Vagina (tissue), 2 donors: ENCODE measurements around the gene CD200R1L. TPM values are rescaled to one million over a fixed set of nuclear protein-coding genes. Genes with fewer than 3 reads are reported as not detected.

Experiments used
- DNase-seq, 2 donors: peaks; one replicate each; pipeline ENCODE4 v3.0.0-alpha.2; 2017; ENCODE audit errors: extremely low spot score in 2 of 2
- H3K27ac ChIP-seq: fragments of 200-600 bp; sonication (generic); one replicate; pipeline ENCODE4 v1.5.1; 2019
- H3K27me3 ChIP-seq: fragments of 200-600 bp; sonication (generic); one replicate; pipeline ENCODE4 v1.5.1; 2019
- H3K36me3 ChIP-seq, 2 donors: fragments of 200-600 bp; sonication (generic); one replicate each; pipeline ENCODE4 v1.5.1; 2017 to 2019
- H3K4me1 ChIP-seq: fragments of 200-600 bp; sonication (generic); one replicate; pipeline ENCODE4 v1.5.1; 2019
- H3K4me3 ChIP-seq, 2 donors: fragments of 200-600 bp; sonication (generic); 1 replicate in 1 of 2; 2 replicates in 1 of 2; pipeline ENCODE4 v1.5.1; 2016 to 2019
- H3K9me3 ChIP-seq: fragments of 200-600 bp; sonication (generic); one replicate; pipeline ENCODE4 v1.5.1; 2019
- POLR2A ChIP-seq, 2 donors: fragments of 450-650 bp; IDR thresholded peaks; one replicate each; pipeline ENCODE4 v1.6.1; 2017; ENCODE audit warnings: antibody characterized with exemption in 2 of 2, mild to moderate bottlenecking in 2 of 2, moderate library complexity in 2 of 2
- POLR2AphosphoS5 ChIP-seq, 2 donors: sonication (generic); formaldehyde crosslinking; IDR thresholded peaks; one replicate each; pipeline ENCODE4 v1.9.0; 2017; ENCODE audit warnings: antibody characterized with exemption in 2 of 2, mild to moderate bottlenecking in 2 of 2, low read depth in 1 of 2; ENCODE audit not compliant: insufficient read depth in 1 of 2
- intact Hi-C: fragments of 100-400 bp; cut with DNase I; formaldehyde crosslinking; loops from one replicate; pipeline ENCODE4 v1.15.1; 2023
- total RNA-seq: library from RNA; depleted of rRNA; stranded (reverse); fragments of >200 nt; gene quantifications from one replicate; pipeline ENCODE4 v1.2.3, GENCODE V29; 2016
- TF ChIP-seq, protein P1 (sequence below), 3 experiments: fragments of 450-650 bp in 2 of 3; fragments of 200-600 bp in 1 of 3; sonication (generic) in 1 of 3; IDR thresholded peaks; one replicate each; pipeline ENCODE4 v1.5.1; 2017 to 2019; ENCODE audit warnings: antibody characterized with exemption in 3 of 3, mild to moderate bottlenecking in 2 of 3, moderate library complexity in 2 of 3

The CD200R1L gene
- total RNA-seq, 1 donor from 2014 or later = not detected

DNA sequence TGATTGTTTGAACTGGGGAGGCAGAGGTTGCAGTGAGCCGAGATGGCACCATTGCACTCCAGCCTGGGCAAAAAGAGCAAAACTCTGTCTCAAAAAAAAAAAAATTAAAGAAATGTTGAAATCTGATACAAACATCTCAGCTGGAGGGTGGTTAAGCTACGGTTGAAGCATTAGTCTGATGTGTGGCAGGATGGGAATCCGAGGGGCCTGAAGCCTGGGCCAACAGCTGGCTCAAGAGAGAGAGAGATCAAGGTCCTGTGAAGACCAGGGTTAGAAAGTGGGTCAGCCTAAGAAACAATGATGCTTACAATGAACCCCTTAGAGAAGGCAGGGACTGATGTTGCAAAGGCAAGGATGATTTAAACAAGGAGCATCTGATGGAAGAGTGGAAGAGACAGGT, 69.8 kb downstream of the CD200R1L start:
- intact Hi-C loops = no loop called here

GRCh38 chr3:112776000-112776399, 70.7 kb downstream of the CD200R1L start:
- no peaks in the 10 kb centered on the region for H3K27me3 ChIP-seq
- H3K27ac ChIP-seq = peak overlapping the region; percentile 17
- no peak overlapping the region for H3K4me3 ChIP-seq
- peaks cover 86% of the 10 kb centered on the region for H3K4me1 ChIP-seq
- DNase-seq = no peak
- intact Hi-C loops = no loop called here
- TF ChIP-seq POLR2A (IDR thresholded peaks at IDR 0.05) (no peak), POLR2AphosphoS5 (IDR thresholded peaks at IDR 0.05; ENCODE audit: insufficient read depth in 1 of 2, low read depth in 1 of 2) (peak in 1 of 2 donors; percentile 58)
- H3K36me3 ChIP-seq = no peaks in the 10 kb centered on the region
- H3K9me3 ChIP-seq = no peaks in the 10 kb centered on the region

More for the DNA sequence above, 69.8 kb downstream of the CD200R1L start:
- no peak for TF ChIP-seq POLR2AphosphoS5 (IDR thresholded peaks at IDR 0.05; ENCODE audit: insufficient read depth in 1 of 2, low read depth in 1 of 2)
- no peak for TF ChIP-seq POLR2A (IDR thresholded peaks at IDR 0.05)
- TF ChIP-seq, protein P1, sequence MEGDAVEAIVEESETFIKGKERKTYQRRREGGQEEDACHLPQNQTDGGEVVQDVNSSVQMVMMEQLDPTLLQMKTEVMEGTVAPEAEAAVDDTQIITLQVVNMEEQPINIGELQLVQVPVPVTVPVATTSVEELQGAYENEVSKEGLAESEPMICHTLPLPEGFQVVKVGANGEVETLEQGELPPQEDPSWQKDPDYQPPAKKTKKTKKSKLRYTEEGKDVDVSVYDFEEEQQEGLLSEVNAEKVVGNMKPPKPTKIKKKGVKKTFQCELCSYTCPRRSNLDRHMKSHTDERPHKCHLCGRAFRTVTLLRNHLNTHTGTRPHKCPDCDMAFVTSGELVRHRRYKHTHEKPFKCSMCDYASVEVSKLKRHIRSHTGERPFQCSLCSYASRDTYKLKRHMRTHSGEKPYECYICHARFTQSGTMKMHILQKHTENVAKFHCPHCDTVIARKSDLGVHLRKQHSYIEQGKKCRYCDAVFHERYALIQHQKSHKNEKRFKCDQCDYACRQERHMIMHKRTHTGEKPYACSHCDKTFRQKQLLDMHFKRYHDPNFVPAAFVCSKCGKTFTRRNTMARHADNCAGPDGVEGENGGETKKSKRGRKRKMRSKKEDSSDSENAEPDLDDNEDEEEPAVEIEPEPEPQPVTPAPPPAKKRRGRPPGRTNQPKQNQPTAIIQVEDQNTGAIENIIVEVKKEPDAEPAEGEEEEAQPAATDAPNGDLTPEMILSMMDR (IDR thresholded peaks at IDR 0.05) = no peak
- Histone ChIP-seq H3K4me1 (peaks cover 93% of the 10 kb centered on the region), H3K4me3 (no peak overlapping the region), H3K9me3 (no peaks in the 10 kb centered on the region), H3K27me3 (no peaks in the 10 kb centered on the region), H3K36me3 (no peaks in the 10 kb centered on the region), H3K27ac (peak overlapping the region; percentile 16)
- DNase-seq = no peak

- Histone ChIP-seq H3K9me3 (no peaks in the 10 kb centered on the region), H3K4me3 (no peak overlapping the region), H3K4me1 (peaks cover 86% of the 10 kb centered on the region), H3K36me3 (no peaks in the 10 kb centered on the region), H3K27me3 (no peaks in the 10 kb centered on the region), H3K27ac (peak overlapping the region; percentile 17)
- intact Hi-C loops = no loop called here
- TF ChIP-seq POLR2A (IDR thresholded peaks at IDR 0.05) = no peak
- no peak for TF ChIP-seq POLR2AphosphoS5 (IDR thresholded peaks at IDR 0.05; ENCODE audit: insufficient read depth in 1 of 2, low read depth in 1 of 2)
- TF ChIP-seq, protein P1 (IDR thresholded peaks at IDR 0.05) = no peak
- DNase-seq = peak in 1 of 2 donors; percentile 90
These were observed 71.5 kb downstream of the CD200R1L start for GRCh38 chr3:112775011-112775742.

GRCh38 chr3:112774293-112774926, 72.3 kb downstream of the CD200R1L start:
- peak overlapping the region; percentile 17 for H3K27ac ChIP-seq
- H3K27me3 ChIP-seq = no peaks in the 10 kb centered on the region
- no peak for DNase-seq
- no peak overlapping the region for H3K4me3 ChIP-seq
- intact Hi-C loops = no loop called here
- H3K4me1 ChIP-seq = peaks cover 85% of the 10 kb centered on the region
- TF ChIP-seq POLR2A (IDR thresholded peaks at IDR 0.05) (no peak), POLR2AphosphoS5 (IDR thresholded peaks at IDR 0.05; ENCODE audit: insufficient read depth in 1 of 2, low read depth in 1 of 2) (no peak)
- TF ChIP-seq, protein P1 (IDR thresholded peaks at IDR 0.05) = no peak
- no peaks in the 10 kb centered on the region for H3K36me3 ChIP-seq
- no peaks in the 10 kb centered on the region for H3K9me3 ChIP-seq

- peaks cover 79% of the 10 kb centered on the region for H3K4me1 ChIP-seq
- intact Hi-C loops = no loop called here
- no peak for DNase-seq
- peak overlapping the region; percentile 17 for H3K27ac ChIP-seq
- no peaks in the 10 kb centered on the region for H3K27me3 ChIP-seq
- no peaks in the 10 kb centered on the region for H3K9me3 ChIP-seq
- no peak overlapping the region for H3K4me3 ChIP-seq
- no peaks in the 10 kb centered on the region for H3K36me3 ChIP-seq
- TF ChIP-seq, protein P1 (IDR thresholded peaks at IDR 0.05) = no peak
- TF ChIP-seq POLR2A (IDR thresholded peaks at IDR 0.05) (no peak), POLR2AphosphoS5 (IDR thresholded peaks at IDR 0.05; ENCODE audit: insufficient read depth in 1 of 2, low read depth in 1 of 2) (no peak)
These were observed 72.8 kb downstream of the CD200R1L start for GRCh38 chr3:112773864-112774263.
